ENCODE results near the gene RUBCNL.

DNA sequence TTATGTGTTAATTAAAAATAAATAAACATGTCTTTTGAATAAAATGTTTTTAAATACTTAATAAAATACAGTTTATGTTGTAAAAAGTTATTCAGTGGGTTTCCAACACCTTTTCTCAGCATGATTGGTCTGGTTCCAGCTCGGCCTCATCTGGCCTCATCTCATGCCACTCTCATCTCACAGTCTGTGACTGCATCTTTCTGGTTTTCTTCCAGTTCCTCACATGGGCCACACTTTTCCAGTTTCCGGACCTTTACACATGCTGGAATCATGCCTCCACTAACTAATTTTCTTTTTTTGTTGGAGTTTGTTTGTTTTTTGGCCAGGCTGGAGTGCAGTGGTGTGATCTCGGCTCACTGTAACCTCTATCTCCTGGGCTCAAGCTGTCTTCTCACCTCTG, 82.5 kb downstream of the RUBCNL start:
- TF ChIP-seq, protein P1, sequence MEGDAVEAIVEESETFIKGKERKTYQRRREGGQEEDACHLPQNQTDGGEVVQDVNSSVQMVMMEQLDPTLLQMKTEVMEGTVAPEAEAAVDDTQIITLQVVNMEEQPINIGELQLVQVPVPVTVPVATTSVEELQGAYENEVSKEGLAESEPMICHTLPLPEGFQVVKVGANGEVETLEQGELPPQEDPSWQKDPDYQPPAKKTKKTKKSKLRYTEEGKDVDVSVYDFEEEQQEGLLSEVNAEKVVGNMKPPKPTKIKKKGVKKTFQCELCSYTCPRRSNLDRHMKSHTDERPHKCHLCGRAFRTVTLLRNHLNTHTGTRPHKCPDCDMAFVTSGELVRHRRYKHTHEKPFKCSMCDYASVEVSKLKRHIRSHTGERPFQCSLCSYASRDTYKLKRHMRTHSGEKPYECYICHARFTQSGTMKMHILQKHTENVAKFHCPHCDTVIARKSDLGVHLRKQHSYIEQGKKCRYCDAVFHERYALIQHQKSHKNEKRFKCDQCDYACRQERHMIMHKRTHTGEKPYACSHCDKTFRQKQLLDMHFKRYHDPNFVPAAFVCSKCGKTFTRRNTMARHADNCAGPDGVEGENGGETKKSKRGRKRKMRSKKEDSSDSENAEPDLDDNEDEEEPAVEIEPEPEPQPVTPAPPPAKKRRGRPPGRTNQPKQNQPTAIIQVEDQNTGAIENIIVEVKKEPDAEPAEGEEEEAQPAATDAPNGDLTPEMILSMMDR (IDR thresholded peaks at IDR 0.05) = no peak
- no peak for TF ChIP-seq POLR2A (IDR thresholded peaks at IDR 0.05)
